NCI-H1105 (cell line): ENCODE data around the gene SLC6A9.

ENCODE experiments used
- DNase-seq: peaks from one replicate; lab custom pipeline; 2025; lab: John Stamatoyannopoulos, UW

Gene SLC6A9

GRCh38 chr1:44029260-44029910, 1.9 kb downstream of the SLC6A9 start:
- DNase-seq: peak; percentile 67

DNA sequence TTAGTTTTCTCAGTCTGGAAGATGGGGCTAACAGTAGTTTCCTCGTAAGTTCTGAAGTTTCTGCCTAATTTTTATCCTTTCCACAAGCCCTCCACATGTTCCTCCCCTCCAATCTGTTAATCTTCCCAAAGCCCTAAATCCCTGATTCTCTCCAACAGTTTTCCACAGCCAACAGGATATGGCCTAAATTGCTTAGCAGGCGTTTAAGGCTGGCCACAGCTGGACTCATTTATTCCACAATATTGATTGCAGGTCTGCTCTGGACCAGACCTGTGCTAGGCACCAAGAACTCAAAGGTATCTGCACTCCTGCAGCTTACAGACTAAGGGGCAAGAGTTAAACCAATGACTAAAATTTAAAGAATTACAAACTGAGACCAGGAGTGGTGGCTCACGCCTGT, 3.9 kb downstream of the SLC6A9 start:
- no peak for DNase-seq

DNA sequence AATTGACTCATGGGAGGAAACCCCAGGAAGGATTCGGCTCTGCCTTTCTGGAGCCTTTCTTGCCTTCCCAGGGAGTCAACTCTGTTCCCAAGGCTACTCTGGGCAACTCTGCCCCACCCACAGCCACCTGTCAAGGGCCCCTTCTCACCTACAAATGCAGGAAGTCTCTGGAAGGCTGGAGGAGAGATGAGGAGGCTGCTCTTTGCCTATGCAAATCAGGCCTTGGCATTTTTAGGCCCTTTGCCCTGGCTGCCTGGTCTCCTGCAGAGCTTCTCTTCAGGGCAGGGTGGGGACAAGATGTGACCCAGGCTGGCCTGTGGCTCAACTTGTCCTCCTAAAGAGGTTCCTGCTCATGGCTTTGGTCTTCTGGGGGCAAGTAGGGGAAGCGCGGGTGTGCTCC, 5.4 kb downstream of the SLC6A9 start:
- no peak for DNase-seq

GRCh38 chr1:44024903-44025525, 6.2 kb downstream of the SLC6A9 start:
- DNase-seq: no peak

DNA sequence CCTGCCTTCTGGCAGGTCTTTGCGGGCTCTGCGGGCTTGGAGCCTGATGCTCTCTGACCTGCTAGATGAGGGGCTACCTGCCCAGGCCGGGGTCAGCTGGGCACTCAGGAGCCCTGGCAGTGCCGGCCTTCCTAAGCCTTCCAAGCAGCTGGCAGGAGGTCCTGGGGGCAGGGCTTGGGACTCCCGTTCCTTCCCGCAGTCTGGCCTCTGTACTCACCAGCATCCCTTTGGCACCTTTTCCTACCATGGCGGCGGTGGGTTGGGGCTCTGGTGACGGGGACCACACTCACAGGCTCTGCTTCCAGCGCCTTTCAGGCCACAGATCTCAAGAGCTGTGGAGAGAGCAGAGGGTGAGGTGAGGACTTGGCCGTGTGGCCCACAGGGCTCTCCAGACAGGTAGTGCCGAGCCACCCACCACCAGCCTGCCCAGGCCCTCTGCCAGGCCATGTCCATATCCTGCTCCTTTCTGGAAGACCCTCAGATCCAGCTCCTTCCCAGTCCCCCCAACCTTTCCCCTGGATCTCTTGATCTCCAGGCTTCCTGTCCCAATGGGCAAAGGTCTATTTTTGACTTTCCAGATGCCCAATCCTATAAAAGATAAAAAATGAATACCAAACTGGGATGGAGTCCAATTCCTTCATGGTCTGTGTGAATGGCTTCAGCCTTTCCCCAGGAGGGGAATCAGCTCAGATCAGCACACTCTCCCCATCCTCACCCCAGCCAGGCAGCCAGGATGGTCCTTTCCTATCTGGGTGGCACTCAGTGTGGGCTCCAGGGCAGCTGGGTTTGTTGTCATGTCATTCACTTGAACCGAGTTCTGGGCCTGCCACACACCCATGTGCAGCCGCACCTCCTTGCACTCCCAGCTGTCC, 7.0 kb downstream of the SLC6A9 start:
- no peak for DNase-seq

GRCh38 chr1:44021581-44022321, 9.5 kb downstream of the SLC6A9 start:
- DNase-seq: no peak

- DNase-seq: no peak
These were observed 10.1 kb downstream of the SLC6A9 start for GRCh38 chr1:44021156-44021555.

- DNase-seq: no peak
These were observed 10.8 kb downstream of the SLC6A9 start for GRCh38 chr1:44020464-44020863.

GRCh38 chr1:44019466-44019948, 11.8 kb downstream of the SLC6A9 start:
- DNase-seq: no peak

DNA sequence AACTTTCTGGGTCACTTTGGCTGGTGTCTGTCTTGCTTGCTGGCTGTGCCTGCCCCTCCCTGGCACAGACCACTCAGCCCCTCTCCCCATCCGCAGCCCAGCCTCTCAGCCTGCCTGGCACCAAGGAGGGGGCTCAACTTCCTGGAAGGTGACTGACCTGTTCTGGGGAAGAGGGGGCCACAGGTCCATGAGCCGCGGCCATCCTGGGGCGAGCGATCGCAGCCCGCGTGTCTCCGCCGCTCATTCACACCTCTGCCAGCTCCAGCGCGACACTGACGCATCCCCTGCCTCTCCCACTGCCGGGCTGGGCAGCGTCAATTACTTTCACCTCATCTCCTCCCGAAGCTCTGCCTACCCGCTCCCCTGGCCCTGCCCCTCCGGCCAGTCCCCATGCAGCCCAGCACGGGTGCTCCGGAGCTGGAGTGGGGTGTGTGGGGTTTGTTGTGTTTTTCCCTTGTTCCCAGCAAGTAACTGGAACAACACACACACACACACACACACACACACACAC, 14.3 kb downstream of the SLC6A9 start:
- no peak for DNase-seq

DNA sequence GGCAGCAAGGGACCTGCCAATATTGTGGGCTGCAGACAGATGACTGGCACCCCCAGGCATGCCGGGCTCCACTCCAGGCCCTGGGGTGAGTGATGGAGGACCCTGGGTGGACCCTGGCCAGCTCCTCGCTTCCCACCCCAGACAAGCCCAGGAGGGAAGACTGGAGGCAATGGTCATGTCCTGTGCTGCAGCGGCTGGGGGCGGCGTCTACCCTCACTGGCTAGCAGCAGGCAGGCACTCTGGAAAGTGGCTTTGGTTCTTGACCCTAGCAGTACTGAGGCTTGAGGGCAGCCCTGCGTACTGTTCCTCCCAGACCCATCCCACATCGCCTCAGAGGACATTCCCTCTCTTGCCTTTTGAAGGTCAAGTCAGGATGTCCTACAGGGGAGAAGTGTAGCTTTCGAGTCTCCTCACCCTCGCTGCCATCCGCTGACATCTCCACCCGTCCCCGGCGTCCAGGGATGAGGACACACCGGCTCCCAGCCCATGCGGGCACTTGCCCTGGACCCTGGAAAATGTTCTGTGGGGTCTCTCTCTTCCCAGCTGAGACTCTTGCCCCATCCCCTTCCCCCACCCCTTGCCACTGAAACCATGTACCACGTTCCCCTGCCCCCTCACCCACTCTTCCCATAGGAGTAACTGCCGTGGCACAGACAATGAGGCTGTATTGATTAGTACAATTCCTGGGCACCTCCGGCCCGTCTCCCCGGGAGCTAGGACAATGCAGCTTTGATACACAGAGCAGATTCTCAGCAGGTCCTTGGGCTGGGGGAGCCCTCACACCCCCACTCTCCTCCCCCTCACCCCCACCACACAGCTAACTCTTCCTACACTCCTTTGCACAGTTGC, 15.0 kb downstream of the SLC6A9 start:
- no peak for DNase-seq

- DNase-seq: no peak
These were observed 16.1 kb downstream of the SLC6A9 start for GRCh38 chr1:44015206-44015605.

GRCh38 chr1:44014365-44015104, 16.7 kb downstream of the SLC6A9 start:
- DNase-seq: no peak

DNA sequence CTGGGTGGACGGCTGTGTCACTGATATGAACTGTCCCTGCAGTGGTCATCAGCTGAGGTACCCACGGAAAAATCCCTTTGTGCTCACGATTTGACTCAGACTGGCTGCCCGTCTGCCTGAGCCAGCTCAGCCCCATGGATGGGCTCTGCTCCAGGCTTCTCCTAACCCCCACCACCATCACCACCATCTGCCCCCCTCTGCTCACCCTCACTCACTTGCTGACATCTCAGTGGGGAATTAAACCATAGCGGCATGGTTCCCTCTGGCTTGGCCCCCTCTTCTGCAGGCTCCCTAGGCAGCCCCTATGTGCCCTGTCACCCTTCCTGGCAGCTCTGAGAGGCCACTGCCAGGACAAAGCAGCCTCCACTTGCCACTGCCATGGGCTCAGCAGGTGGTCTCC, 17.3 kb downstream of the SLC6A9 start:
- DNase-seq: no peak

- no peak for DNase-seq
These were observed 18.2 kb downstream of the SLC6A9 start for GRCh38 chr1:44012941-44013609.

GRCh38 chr1:44012404-44012803, 18.9 kb downstream of the SLC6A9 start:
- DNase-seq: no peak

DNA sequence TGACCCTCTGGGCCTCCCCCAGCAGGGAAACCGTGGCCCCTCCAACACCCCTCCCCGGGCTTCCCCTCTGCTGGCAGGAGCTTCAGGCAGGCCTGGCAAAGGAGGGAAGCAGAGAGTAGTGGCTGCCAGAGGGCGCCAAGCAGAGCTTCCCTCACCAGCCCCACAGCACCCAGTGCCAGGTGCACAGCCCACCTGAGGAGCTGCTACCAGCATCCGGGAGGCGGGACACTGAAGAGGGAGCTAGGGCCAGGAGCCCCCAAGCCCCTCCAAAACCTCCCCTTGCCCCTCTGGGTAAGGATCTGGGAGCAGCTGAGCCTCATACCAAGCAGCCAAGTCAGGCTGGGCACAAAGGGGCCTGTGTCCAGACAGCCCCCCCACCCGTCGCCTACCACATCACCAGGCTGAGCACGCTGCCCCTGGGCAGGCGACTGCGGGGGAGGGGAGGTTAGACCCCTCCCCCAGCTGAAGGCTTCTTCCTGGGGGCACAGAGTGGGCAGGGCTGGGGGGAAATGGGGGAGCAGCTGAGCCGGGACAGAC, 20.3 kb downstream of the SLC6A9 start:
- no peak for DNase-seq

- DNase-seq: no peak
These were observed 23.0 kb downstream of the SLC6A9 start for GRCh38 chr1:44008259-44008658.

GRCh38 chr1:44002606-44003157, 28.6 kb downstream of the SLC6A9 start:
- DNase-seq: no peak
